H1 (cell line): Measurements from ENCODE around the gene KLF16. TPM values are rescaled to one million over a fixed set of nuclear protein-coding genes. Genes with fewer than 3 reads are reported as not detected.

Experiments
- CTCF ChIA-PET: fragments of 300-600 bp; sonication (Branson Sonifier 250); formaldehyde crosslinking; loops from one replicate; lab custom pipeline; 2021; ENCODE audit not compliant: partially characterized antibody; lab: Charles Lee
- POLR2A ChIA-PET: fragments of 300-600 bp; sonication (Branson Sonifier 250); formaldehyde crosslinking; loops from one replicate; lab custom pipeline; 2021; ENCODE audit warnings: inconsistent platforms; ENCODE audit not compliant: partially characterized antibody; lab: Charles Lee
- DNase-seq, 2 experiments: peaks; one replicate each; pipeline versions ENCODE4 v3.0.0 to v3.0.0-alpha.2; 2010 to 2022; ENCODE audit warnings: low spot score in 2 of 2, low read depth in 1 of 2, mixed read lengths in 1 of 2
- FAIRE-seq: peaks from 2 replicates; lab custom pipeline; 2011; peaks lifted over from hg19 to GRCh38; lab: Jason Lieb, UNC
- H2AFZ ChIP-seq: 2 replicates; pipeline ENCODE4 v1.8.1; 2012; ENCODE audit warnings: low read length, inconsistent platforms
- H2AK5ac ChIP-seq: 2 replicates; pipeline ENCODE4 v1.6.1; 2013; ENCODE audit warnings: low read depth, low read length
- H2BK120ac ChIP-seq: replicated peaks from 2 replicates; pipeline ENCODE3; 2013; ENCODE audit warnings: low read depth, low read length, inconsistent platforms
- H2BK12ac ChIP-seq: 2 replicates; pipeline ENCODE4 v1.6.1; 2013; ENCODE audit warnings: low read depth, low read length
- H2BK15ac ChIP-seq: 2 replicates; pipeline ENCODE4 v1.6.1; 2013; ENCODE audit warnings: low read length
- H2BK20ac ChIP-seq: 2 replicates; pipeline ENCODE4 v1.6.1; 2013; ENCODE audit warnings: low read length
- H2BK5ac ChIP-seq: 2 replicates; pipeline ENCODE4 v1.6.1; 2013; ENCODE audit warnings: low read depth, low read length
- H3K14ac ChIP-seq: 2 replicates; pipeline ENCODE4 v1.6.1; 2013; ENCODE audit warnings: inconsistent platforms; ENCODE audit not compliant: insufficient read length
- H3K18ac ChIP-seq: 2 replicates; pipeline ENCODE4 v1.6.1; 2013; ENCODE audit warnings: low read length; ENCODE audit errors: extremely low read depth
- H3K23ac ChIP-seq: 2 replicates; pipeline ENCODE4 v1.6.1; 2013; ENCODE audit warnings: inconsistent platforms; ENCODE audit not compliant: insufficient read length
- H3K23me2 ChIP-seq: 2 replicates; pipeline ENCODE4 v1.6.1; 2013; ENCODE audit warnings: low read depth, low read length
- H3K27ac ChIP-seq: 2 replicates; pipeline ENCODE4 v1.6.1; 2011; ENCODE audit warnings: low read depth, low read length, inconsistent platforms
- H3K27me3 ChIP-seq, 4 experiments: replicated peaks in 1 of 4; 1 replicate in 1 of 4; 2 replicates in 3 of 4; pipeline versions ENCODE4 v1.6.1 to v1.8.1; 2011 to 2013; ENCODE audit warnings: low read length in 3 of 4, mild to moderate bottlenecking in 3 of 4, inconsistent platforms in 2 of 4, mixed read lengths in 2 of 4, moderate library complexity in 1 of 4; ENCODE audit not compliant: control insufficient read depth in 3 of 4, insufficient read depth in 3 of 4; ENCODE audit errors: extremely low read depth in 1 of 4
- H3K36me3 ChIP-seq, 4 experiments: 2 replicates each; pipeline versions ENCODE4 v1.6.1 to v1.8.1; 2011 to 2013; ENCODE audit warnings: mild to moderate bottlenecking in 4 of 4, low read length in 3 of 4, moderate library complexity in 2 of 4, control low read depth in 1 of 4, inconsistent platforms in 1 of 4; ENCODE audit not compliant: insufficient read depth in 4 of 4, control insufficient read depth in 2 of 4
- H3K4ac ChIP-seq: replicated peaks from 2 replicates; pipeline ENCODE3; 2013; ENCODE audit warnings: low read length, low read depth, mixed read lengths, inconsistent platforms; ENCODE audit not compliant: insufficient read length
- H3K4me1 ChIP-seq, 4 experiments: replicated peaks in 1 of 4; 1 replicate in 1 of 4; 2 replicates in 3 of 4; pipeline versions ENCODE4 v1.6.1 to v1.8.1; 2011 to 2013; ENCODE audit warnings: low read length in 3 of 4, inconsistent platforms in 2 of 4, mixed read lengths in 1 of 4; ENCODE audit not compliant: insufficient read depth in 4 of 4, control insufficient read depth in 3 of 4
- H3K4me2 ChIP-seq, 2 experiments: 2 replicates each; pipeline versions ENCODE4 v1.6.1 to v1.8.1; 2011 to 2013; ENCODE audit warnings: low read depth in 2 of 2, low read length in 2 of 2, control low read depth in 1 of 2, inconsistent platforms in 1 of 2, mild to moderate bottlenecking in 1 of 2; ENCODE audit not compliant: insufficient read depth in 1 of 2
- H3K4me3 ChIP-seq, 4 experiments: fragments of 200-600, 300-600 bp in 1 of 4; sonication (generic), shearing (Covaris generic), sonication (Bioruptor Twin) in 1 of 4; 2 replicates each; pipeline versions ENCODE4 v1.5.1 to v1.8.1; 2011 to 2016; ENCODE audit warnings: low read length in 4 of 4, low read depth in 3 of 4, control low read depth in 2 of 4, inconsistent platforms in 2 of 4, mild to moderate bottlenecking in 2 of 4, mixed read lengths in 1 of 4, moderate library complexity in 1 of 4; ENCODE audit not compliant: insufficient read depth in 2 of 4; ENCODE audit errors: extremely low read depth in 1 of 4
- H3K56ac ChIP-seq: replicated peaks from 2 replicates; pipeline ENCODE3; 2013; ENCODE audit warnings: low read depth, mild to moderate bottlenecking, mixed read lengths, low read length, inconsistent platforms; ENCODE audit not compliant: insufficient read length
- H3K79me1 ChIP-seq: 2 replicates; pipeline ENCODE4 v1.6.1; 2013; ENCODE audit warnings: low read depth, low read length, control low read depth
- H3K79me2 ChIP-seq, 2 experiments: 2 replicates each; pipeline versions ENCODE4 v1.6.1 to v1.8.1; 2012 to 2013; ENCODE audit warnings: low read length in 2 of 2, mild to moderate bottlenecking in 2 of 2, inconsistent platforms in 1 of 2; ENCODE audit not compliant: insufficient read depth in 2 of 2, control insufficient read depth in 1 of 2
- H3K9ac ChIP-seq, 4 experiments: replicated peaks in 1 of 4; 1 replicate in 1 of 4; 2 replicates in 3 of 4; pipeline versions ENCODE4 v1.6.1 to v1.8.1; 2011 to 2013; ENCODE audit warnings: low read depth in 3 of 4, low read length in 3 of 4, control low read depth in 2 of 4, mild to moderate bottlenecking in 2 of 4, moderate library complexity in 2 of 4, inconsistent platforms in 1 of 4; ENCODE audit errors: extremely low read depth in 1 of 4
- H3K9me3 ChIP-seq, 2 experiments: 2 replicates each; pipeline versions ENCODE4 v1.6.1 to v1.8.1; 2012 to 2013; ENCODE audit warnings: mild to moderate bottlenecking in 2 of 2, moderate library complexity in 2 of 2, control low read depth in 1 of 2, inconsistent platforms in 1 of 2, low read depth in 1 of 2, low read length in 1 of 2, mixed read lengths in 1 of 2; ENCODE audit not compliant: insufficient read depth in 2 of 2
- H4K20me1 ChIP-seq, 2 experiments: replicated peaks in 1 of 2; 2 replicates each; pipeline versions ENCODE3 to v1.8.1; 2011 to 2013; ENCODE audit warnings: inconsistent platforms in 2 of 2, low read length in 2 of 2, mild to moderate bottlenecking in 1 of 2; ENCODE audit not compliant: insufficient read depth in 2 of 2, control insufficient read depth in 1 of 2
- H4K5ac ChIP-seq: 2 replicates; pipeline ENCODE4 v1.6.1; 2013; ENCODE audit warnings: low read length, low read depth, mixed read lengths, inconsistent platforms; ENCODE audit not compliant: insufficient read length
- H4K8ac ChIP-seq: 2 replicates; pipeline ENCODE4 v1.8.0; 2013; ENCODE audit warnings: mild to moderate bottlenecking, moderate library complexity, low read length, inconsistent platforms; ENCODE audit not compliant: insufficient read depth; ENCODE audit errors: extremely low read depth
- H4K91ac ChIP-seq: replicated peaks from 2 replicates; pipeline ENCODE3; 2013; ENCODE audit warnings: low read length, mixed read lengths, inconsistent platforms; ENCODE audit not compliant: insufficient read length
- BCL11A ChIP-seq, 2 experiments: IDR thresholded peaks; one replicate each; pipeline ENCODE4 v1.6.1; 2011; ENCODE audit warnings: low read depth in 2 of 2, low read length in 2 of 2, mild to moderate bottlenecking in 2 of 2
- CBX5 ChIP-seq: fragments of 300-800, 300-1000 bp; sonication (generic); IDR thresholded peaks from 2 replicates; pipeline ENCODE4 v1.7.1; 2016; ENCODE audit warnings: antibody characterized with exemption, low read length, low read depth
- CEBPB ChIP-seq: IDR thresholded peaks from 2 replicates; pipeline ENCODE4 v1.6.1; 2012; ENCODE audit warnings: low read depth, low read length
- E2F6 ChIP-seq: IDR thresholded peaks from 2 replicates; pipeline ENCODE4 v1.6.1; 2012; ENCODE audit warnings: inconsistent platforms
- EZH2 ChIP-seq: fragments of 200-600 bp; sonication (generic); IDR thresholded peaks from 2 replicates; pipeline ENCODE4 v1.7.1; 2012; ENCODE audit warnings: low read depth, mild to moderate bottlenecking, moderate library complexity, low read length, inconsistent platforms; ENCODE audit not compliant: severe bottlenecking
- HDAC2 ChIP-seq, 2 experiments: fragments of 300-600 bp in 1 of 2; sonication (generic) in 1 of 2; IDR thresholded peaks; 2 replicates each; pipeline ENCODE4 v1.6.1; 2011 to 2012; ENCODE audit warnings: low read depth in 2 of 2, low read length in 2 of 2, mild to moderate bottlenecking in 2 of 2, moderate library complexity in 2 of 2, borderline replicate concordance in 1 of 2, inconsistent platforms in 1 of 2
- KDM4A ChIP-seq: IDR thresholded peaks from one replicate; pipeline ENCODE4 v1.7.1; 2012; ENCODE audit warnings: low read depth, mild to moderate bottlenecking, moderate library complexity, low read length, inconsistent platforms; ENCODE audit not compliant: severe bottlenecking
- PHF8 ChIP-seq: fragments of 200-600 bp; sonication (generic); conservative IDR thresholded peaks from 2 replicates; pipeline ENCODE4 v1.7.1; 2012; ENCODE audit warnings: low read depth, mild to moderate bottlenecking, inconsistent platforms, low read length, moderate library complexity
- POLR2AphosphoS5 ChIP-seq: IDR thresholded peaks from 2 replicates; pipeline ENCODE4 v1.6.1; 2011; ENCODE audit warnings: low read depth, low read length
- RXRA ChIP-seq: IDR thresholded peaks from 2 replicates; pipeline ENCODE4 v1.6.1; 2011; ENCODE audit warnings: low read depth, mild to moderate bottlenecking, low read length, moderate library complexity; ENCODE audit not compliant: insufficient read depth
- SAP30 ChIP-seq: fragments of 300-600 bp; sonication (generic); IDR thresholded peaks from 2 replicates; pipeline ENCODE4 v1.7.1; 2012; ENCODE audit warnings: low read length, moderate library complexity, mild to moderate bottlenecking, inconsistent platforms; ENCODE audit not compliant: insufficient read depth, insufficient replicate concordance
- WGBS, 2 experiments: shearing (Covaris generic) in 1 of 2; methylation state at CpG; one replicate each; pipeline versions ENCODE4 v1.1.6 to v1.1.7; 2013 to 2015; ENCODE audit warnings: low lambda C conversion rate in 2 of 2, mixed read lengths in 2 of 2, inconsistent platforms in 1 of 2, low coverage in 1 of 2, missing lambda C conversion rate in 1 of 2; ENCODE audit not compliant: insufficient replicate concordance in 2 of 2, insufficient coverage in 1 of 2, insufficient read length in 1 of 2; ENCODE audit errors: extremely low coverage in 1 of 2, missing lambda C conversion rate in 1 of 2; 5-methylcytosine and 5-hydroxymethylcytosine counted together
- polyA plus RNA-seq, 7 experiments: library from polyadenylated mRNA; depleted of rRNA in 3 of 7; stranded (reverse) in 5 of 7; unstranded in 2 of 7; fragments of >200 nt in 5 of 7; fragments of 200-250 nt in 2 of 7; gene quantifications; 1 replicate in 5 of 7; 2 replicates in 1 of 7; 4 replicates in 1 of 7; pipeline versions ENCODE4 v1.2.1 to v1.2.3, GENCODE V29; 2011 to 2013; ENCODE audit warnings: missing spikeins in 2 of 7, mixed read lengths in 2 of 7
- total RNA-seq: library from RNA; stranded (reverse); fragmentation: NEBNext Ultra II Directional; extraction: Animal tissue kit (Norgen Biotek cat#: 25700); gene quantifications from 2 replicates; pipeline ENCODE4 v1.2.1, GENCODE V29; 2021

The KLF16 gene
- total and polyA plus RNA-seq, 2 of the 8 experiments (the other 6 are each of a cell fraction or from before 2014, with no cell fraction given), result 14.3 to 45.9 TPM

DNA sequence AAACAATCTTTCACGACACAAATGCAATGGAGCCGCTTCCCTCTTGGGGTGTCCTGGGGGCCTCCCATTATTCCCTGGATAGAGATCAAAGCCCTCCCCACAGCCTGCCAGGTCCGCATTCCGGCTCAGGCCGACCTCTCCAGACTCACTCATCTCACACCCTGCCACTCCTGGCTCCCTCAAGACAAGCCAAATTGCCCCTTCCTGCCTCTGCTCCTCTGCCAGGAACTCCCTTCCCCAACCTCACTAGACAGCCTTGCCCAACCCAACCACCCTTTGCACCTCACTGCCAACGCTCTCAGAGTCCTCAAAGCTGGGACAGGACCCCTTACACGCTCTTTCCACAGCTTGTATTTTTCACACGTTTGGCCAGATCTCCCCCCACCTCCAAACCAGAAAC lies 20.4 kb upstream of the KLF16 start:
- Histone ChIP-seq H3K27ac (no peak overlapping the region), H3K18ac (no peak overlapping the region), H3K36me3 (no peaks in the 10 kb centered on the region), H4K20me1 (peaks cover 13 to 23% of the 10 kb centered on the region in 2 experiments), H4K5ac (no peak overlapping the region), H3K9me3 (no peaks in the 10 kb centered on the region), H4K91ac (no peak overlapping the region), H3K79me1 (peaks cover 23% of the 10 kb centered on the region), H3K23me2 (peaks cover 6% of the 10 kb centered on the region; the same call in 1 of the 2 replicates), H3K14ac (no peak overlapping the region), H3K79me2 (peaks cover 7 to 29% of the 10 kb centered on the region in 2 experiments; a peak in 3 of 4 replicates), H2AFZ (no peak overlapping the region), H3K4me1 (peaks cover 3 to 14% (median 9%) of the 10 kb centered on the region in 4 experiments; a peak in 6 of 7 replicates), H3K23ac (no peak overlapping the region), H3K4me2 (peak overlapping the region; percentile 81 to 85; a peak in 3 of 4 replicates), H3K4ac (no peak overlapping the region), H2BK20ac (no peak overlapping the region), H3K9ac (no peak overlapping the region), H2AK5ac (no peak overlapping the region), H3K56ac (no peak overlapping the region), H2BK120ac (no peak overlapping the region), H3K4me3 (peak overlapping the region in 2 of 4 experiments; percentile 77 to 81; a peak in 5 of 8 replicates), H2BK12ac (no peak overlapping the region), H2BK15ac (no peak overlapping the region), H3K27me3 (no peaks in the 10 kb centered on the region; a peak in 2 of 7 replicates), H4K8ac (no peak overlapping the region), H2BK5ac (no peak overlapping the region)
- POLR2A ChIA-PET, result interaction anchor here (1.3 to 1.4 kb wide), 3 partner anchors 15 to 165 kb away, joined by 4 to 5 read pairs (median 4); partner anchors contain the start of genes ADAT3 and SCAMP4
- DNase-seq, result no peak
- 81% methylated on average over 8 of the region's 8 CpGs; no CpG with 5 or more reads in 1 of the 2 experiments for WGBS, 2 experiments
- CTCF ChIA-PET, result interaction anchor here (1.3 kb wide), 1 partner anchor 62 kb away, joined by 3 read pairs; no protein-coding TSS in a partner anchor
- FAIRE-seq, result no peak
- TF ChIP-seq EZH2 (no peak), POLR2AphosphoS5 (no peak), CBX5 (no peak), KDM4A (no peak), E2F6 (no peak), BCL11A (IDR thresholded peaks at IDR 0.05; ENCODE audit: low read depth in 2 of 2, low read length in 2 of 2) (no peak), CEBPB (no peak), HDAC2 (IDR thresholded peaks at IDR 0.05; ENCODE audit: borderline replicate concordance in 1 of 2, low read depth in 2 of 2, low read length in 2 of 2) (no peak), RXRA (no peak), PHF8 (no peak), SAP30 (no peak)
